PC-9 (cell line): ENCODE data around the gene PLA2G3. TPM values are rescaled to one million over a fixed set of nuclear protein-coding genes. Genes with fewer than 3 reads are reported as not detected.
A peak's percentile ranks its signal among the peaks of the same experiment; 100 is the strongest.

Experiments
- BruUV-seq: library from RNA; stranded (reverse); fragments of 400-500 nt; replicated peaks from 2 replicates; lab custom pipeline; 2021; lab: Mats Ljungman, UMichigan
- CTCF ChIA-PET: fragments of 300-600 bp; sonication (Branson Sonifier 250); formaldehyde crosslinking; loops from one replicate; lab custom pipeline; 2022; ENCODE audit warnings: antibody characterized with exemption; lab: Charles Lee
- POLR2A ChIA-PET: fragments of 300-600 bp; sonication (Branson Sonifier 250); formaldehyde crosslinking; loops from one replicate; lab custom pipeline; 2022; ENCODE audit warnings: antibody characterized with exemption; ENCODE audit not compliant: unreplicated experiment; lab: Charles Lee
- DNase-seq, 2 experiments: peaks; one replicate each; pipeline versions ENCODE4 v3.0.0 to v3.0.0-alpha.2; 2015 to 2022; ENCODE audit warnings: mixed read lengths in 1 of 2
- H2AFZ ChIP-seq: fragments of 200-600 bp; sonication (generic); 2 replicates; pipeline ENCODE4 v1.8.1; 2017; ENCODE audit warnings: antibody characterized with exemption
- H3F3A ChIP-seq: fragments of 200-600 bp; sonication (generic); 2 replicates; pipeline ENCODE4 v1.8.1; 2017; ENCODE audit warnings: antibody characterized with exemption, mild to moderate bottlenecking, low read depth; ENCODE audit not compliant: insufficient read depth
- H3K27ac ChIP-seq: fragments of 200-600 bp; sonication (generic); 2 replicates; pipeline ENCODE4 v1.6.1; 2016; ENCODE audit warnings: mixed run types
- H3K27me3 ChIP-seq: fragments of 200-600 bp; sonication (generic); 2 replicates; pipeline ENCODE4 v1.6.1; 2016; ENCODE audit warnings: low read depth, mixed run types; ENCODE audit not compliant: insufficient read depth
- H3K36me3 ChIP-seq: fragments of 200-600 bp; sonication (generic); 2 replicates; pipeline ENCODE4 v1.6.1; 2016; ENCODE audit warnings: low read depth, mixed run types
- H3K4me1 ChIP-seq: fragments of 200-600 bp; sonication (generic); replicated peaks from 2 replicates; pipeline ENCODE4 v1.6.1; 2016; ENCODE audit warnings: mixed run types; ENCODE audit not compliant: insufficient read depth
- H3K4me2 ChIP-seq: fragments of 200-600 bp; sonication (generic); 2 replicates; pipeline ENCODE4 v1.6.1; 2017; ENCODE audit warnings: mixed run types
- H3K4me3 ChIP-seq: fragments of 200-600 bp; sonication (generic); 2 replicates; pipeline ENCODE4 v1.6.1; 2016; ENCODE audit warnings: mixed run types
- H3K79me2 ChIP-seq: fragments of 200-600 bp; sonication (generic); 2 replicates; pipeline ENCODE4 v1.6.1; 2017; ENCODE audit warnings: low read depth, mixed run types
- H3K9me2 ChIP-seq: fragments of 200-600 bp; sonication (generic); 2 replicates; pipeline ENCODE4 v1.8.1; 2017; ENCODE audit warnings: mild to moderate bottlenecking; ENCODE audit not compliant: insufficient read depth
- H3K9me3 ChIP-seq: fragments of 200-600 bp; sonication (generic); 2 replicates; pipeline ENCODE4 v1.8.1; 2016; ENCODE audit warnings: low read depth; ENCODE audit not compliant: insufficient read depth
- H4K20me1 ChIP-seq: fragments of 200-600 bp; sonication (generic); 2 replicates; pipeline ENCODE4 v1.8.1; 2017; ENCODE audit not compliant: insufficient read depth
- EZH2 ChIP-seq: fragments of 200-600 bp; sonication (generic); IDR thresholded peaks from 2 replicates; pipeline ENCODE4 v1.8.0; 2017; ENCODE audit warnings: antibody characterized with exemption, low read depth
- intact Hi-C: fragments of 100-400 bp; cut with micrococcal nuclease; formaldehyde crosslinking; loops from one replicate; pipeline ENCODE4 v1.10.0; 2022; ENCODE audit not compliant: unreplicated experiment
- total RNA-seq: library from RNA; stranded (reverse); gene quantifications from 2 replicates; pipeline ENCODE4 v1.2.3, GENCODE V29; 2021
- TF ChIP-seq, protein P1 (sequence below): fragments of 200-600 bp; sonication (generic); conservative IDR thresholded peaks from 2 replicates; pipeline ENCODE4 v1.6.1; 2017; ENCODE audit warnings: mixed run types, antibody characterized with exemption, mild to moderate bottlenecking, moderate library complexity

PLA2G3 gene
- total RNA-seq, 1 experiment from 2014 or later: not detected

DNA sequence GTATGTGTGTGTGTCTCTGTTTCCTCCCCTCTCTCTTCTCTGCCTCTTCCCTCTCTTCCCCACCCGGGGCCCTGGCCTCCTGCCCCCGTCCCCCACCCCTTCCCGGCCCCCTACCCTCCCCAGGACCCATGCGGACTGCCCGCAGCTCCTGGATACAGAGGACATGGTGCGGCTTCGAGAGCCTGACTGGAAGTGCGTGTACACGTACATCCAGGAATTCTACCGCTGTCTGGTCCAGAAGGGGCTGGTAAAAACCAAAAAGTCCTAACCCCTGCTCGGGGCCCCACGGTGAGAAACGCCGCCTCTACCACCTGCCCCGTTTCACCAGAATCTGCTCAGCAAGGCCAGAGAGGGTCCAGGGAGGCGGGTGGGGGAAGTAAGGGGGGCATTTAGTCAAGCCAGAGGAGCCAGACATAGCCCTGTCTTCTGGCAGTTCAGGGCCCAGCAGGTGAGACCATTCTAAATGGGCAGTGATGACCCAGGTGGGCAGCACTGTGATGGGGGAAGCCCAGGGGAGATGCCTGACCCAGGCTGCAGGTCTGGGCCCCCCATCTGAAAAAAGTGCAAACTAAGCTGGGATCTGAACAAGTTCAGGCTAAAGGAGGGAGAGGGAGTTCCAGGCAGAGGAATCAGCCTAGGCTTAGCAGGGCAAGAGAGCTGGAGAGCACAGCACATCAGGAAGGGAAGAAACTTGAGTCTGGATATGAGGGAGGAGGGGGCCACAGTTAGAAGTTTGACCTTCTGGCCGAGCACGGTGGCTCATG lies 39.4 kb downstream of the PLA2G3 start:
- no peaks in the 10 kb centered on the region for H3K9me2 ChIP-seq
- H3K36me3 ChIP-seq: no peaks in the 10 kb centered on the region
- H3K9me3 ChIP-seq: no peaks in the 10 kb centered on the region
- no peak overlapping the region for H2AFZ ChIP-seq
- no peak overlapping the region for H3K27ac ChIP-seq
- H3F3A ChIP-seq: peaks cover 31% of the 10 kb centered on the region
- no peaks in the 10 kb centered on the region for H3K79me2 ChIP-seq
- intact Hi-C loops: loop anchor here (10.0 kb wide), 1 partner anchor 114 kb away; the partner anchor contains the start of gene LIMK2
- H3K4me3 ChIP-seq: no peak overlapping the region
- no peaks in the 10 kb centered on the region for H4K20me1 ChIP-seq
- DNase-seq: peak in 1 of 2 experiments; percentile 2
- BruUV-seq: no TSS peak
- peaks cover 15% of the 10 kb centered on the region for H3K4me1 ChIP-seq
- H3K27me3 ChIP-seq: no peaks in the 10 kb centered on the region
- TF ChIP-seq, protein P1, sequence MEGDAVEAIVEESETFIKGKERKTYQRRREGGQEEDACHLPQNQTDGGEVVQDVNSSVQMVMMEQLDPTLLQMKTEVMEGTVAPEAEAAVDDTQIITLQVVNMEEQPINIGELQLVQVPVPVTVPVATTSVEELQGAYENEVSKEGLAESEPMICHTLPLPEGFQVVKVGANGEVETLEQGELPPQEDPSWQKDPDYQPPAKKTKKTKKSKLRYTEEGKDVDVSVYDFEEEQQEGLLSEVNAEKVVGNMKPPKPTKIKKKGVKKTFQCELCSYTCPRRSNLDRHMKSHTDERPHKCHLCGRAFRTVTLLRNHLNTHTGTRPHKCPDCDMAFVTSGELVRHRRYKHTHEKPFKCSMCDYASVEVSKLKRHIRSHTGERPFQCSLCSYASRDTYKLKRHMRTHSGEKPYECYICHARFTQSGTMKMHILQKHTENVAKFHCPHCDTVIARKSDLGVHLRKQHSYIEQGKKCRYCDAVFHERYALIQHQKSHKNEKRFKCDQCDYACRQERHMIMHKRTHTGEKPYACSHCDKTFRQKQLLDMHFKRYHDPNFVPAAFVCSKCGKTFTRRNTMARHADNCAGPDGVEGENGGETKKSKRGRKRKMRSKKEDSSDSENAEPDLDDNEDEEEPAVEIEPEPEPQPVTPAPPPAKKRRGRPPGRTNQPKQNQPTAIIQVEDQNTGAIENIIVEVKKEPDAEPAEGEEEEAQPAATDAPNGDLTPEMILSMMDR: no peak
- no peak for TF ChIP-seq EZH2
- POLR2A ChIA-PET: no interaction called here
- CTCF ChIA-PET: interaction anchor here (0.6 kb wide), 2 partner anchors 113 to 560 kb away, joined by 4 to 5 read pairs; no protein-coding TSS in a partner anchor
- no peak overlapping the region for H3K4me2 ChIP-seq

DNA sequence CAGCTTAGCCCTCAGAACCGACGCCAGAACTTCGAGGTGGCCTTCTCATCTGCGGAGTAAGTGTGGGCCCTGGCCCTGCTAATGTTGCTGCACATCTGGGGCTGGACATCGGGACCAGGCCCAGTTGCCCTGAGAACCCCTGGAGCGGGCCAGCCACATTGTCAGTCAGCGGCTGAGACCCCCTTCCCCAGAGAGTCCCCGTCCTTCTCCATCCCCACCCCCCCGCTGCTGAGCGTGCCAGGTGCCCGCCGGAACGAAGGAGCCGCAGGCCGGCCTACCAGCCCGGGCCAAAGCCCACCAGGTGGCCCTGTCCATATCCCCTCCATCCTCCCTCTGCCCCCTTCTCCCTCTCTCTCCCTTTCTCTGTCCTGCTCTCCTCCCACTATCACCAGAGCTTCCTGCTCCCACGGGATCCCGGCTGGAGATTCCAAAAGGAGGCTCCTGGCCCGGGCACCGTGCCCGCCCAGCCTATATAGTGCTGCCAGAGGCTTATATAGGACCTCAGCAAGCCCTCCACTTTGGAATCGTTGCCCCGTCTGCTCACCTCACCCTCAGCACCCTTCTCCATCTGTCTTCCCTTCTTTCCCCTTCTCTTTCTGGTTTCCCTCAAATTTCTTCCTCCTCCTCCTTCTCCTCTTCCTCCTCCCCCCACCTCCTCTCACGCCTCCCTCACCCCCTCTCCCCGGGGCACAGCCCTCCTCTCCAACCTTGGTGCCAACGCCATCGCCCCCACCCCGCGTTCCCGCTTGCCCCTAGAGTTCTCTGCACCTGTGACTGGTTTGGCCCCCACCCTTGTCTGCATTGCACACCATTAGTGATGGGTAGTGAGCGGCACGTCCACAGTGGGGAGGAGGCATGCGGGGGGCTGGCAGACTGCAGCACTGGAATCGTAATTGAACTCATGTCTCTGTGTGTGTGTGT lies 40.2 kb downstream of the PLA2G3 start:
- no peak overlapping the region for H3K27ac ChIP-seq
- no peak for TF ChIP-seq EZH2
- TF ChIP-seq, protein P1: no peak
- intact Hi-C loops: loop anchor here (10.0 kb wide), 1 partner anchor 115 kb away; the partner anchor contains the start of gene LIMK2
- DNase-seq: peak in 1 of 2 experiments; percentile 5
- H3K4me3 ChIP-seq: no peak overlapping the region
- CTCF ChIA-PET: no interaction called here
- BruUV-seq: no TSS peak
- H4K20me1 ChIP-seq: no peaks in the 10 kb centered on the region
- H2AFZ ChIP-seq: no peak overlapping the region
- no peaks in the 10 kb centered on the region for H3K36me3 ChIP-seq
- peaks cover 15% of the 10 kb centered on the region for H3K4me1 ChIP-seq
- H3K4me2 ChIP-seq: no peak overlapping the region
- H3F3A ChIP-seq: peaks cover 23% of the 10 kb centered on the region
- POLR2A ChIA-PET: no interaction called here
- H3K27me3 ChIP-seq: no peaks in the 10 kb centered on the region
- H3K9me2 ChIP-seq: no peaks in the 10 kb centered on the region
- no peaks in the 10 kb centered on the region for H3K79me2 ChIP-seq
- no peaks in the 10 kb centered on the region for H3K9me3 ChIP-seq

DNA sequence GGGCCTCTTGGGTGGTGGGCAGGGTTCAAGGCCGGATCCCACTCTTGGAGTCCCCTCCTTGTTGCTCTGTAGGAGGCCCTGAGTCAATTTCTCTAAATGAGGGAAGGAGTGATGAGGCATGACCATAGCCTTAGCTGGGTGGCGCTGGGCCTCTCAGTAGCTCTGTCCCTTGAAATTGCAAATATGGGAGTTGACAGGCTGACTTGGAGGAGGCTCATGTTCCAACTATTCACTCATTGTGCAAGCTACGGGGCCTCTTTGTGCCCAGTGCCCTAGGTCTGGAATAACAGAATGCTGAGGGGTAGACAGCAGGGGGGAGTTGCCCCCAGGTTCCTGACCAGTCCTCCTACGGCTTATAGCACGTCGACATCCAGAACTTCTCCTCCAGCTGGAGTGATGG lies 40.9 kb downstream of the PLA2G3 start:
- no peak for TF ChIP-seq EZH2
- TF ChIP-seq, protein P1: no peak
- H3K79me2 ChIP-seq: no peaks in the 10 kb centered on the region
- H3F3A ChIP-seq: peaks cover 23% of the 10 kb centered on the region
- H3K4me3 ChIP-seq: no peak overlapping the region
- BruUV-seq: no TSS peak
- no peaks in the 10 kb centered on the region for H3K27me3 ChIP-seq
- no peak overlapping the region for H2AFZ ChIP-seq
- H3K4me1 ChIP-seq: peaks cover 15% of the 10 kb centered on the region
- intact Hi-C loops: no loop called here
- no peaks in the 10 kb centered on the region for H3K9me2 ChIP-seq
- ChIA-PET CTCF (no interaction called here), POLR2A (no interaction called here)
- H4K20me1 ChIP-seq: no peaks in the 10 kb centered on the region
- DNase-seq: peak in 1 of 2 experiments; percentile 22
- no peaks in the 10 kb centered on the region for H3K9me3 ChIP-seq
- H3K36me3 ChIP-seq: no peaks in the 10 kb centered on the region
- H3K4me2 ChIP-seq: no peak overlapping the region
- H3K27ac ChIP-seq: no peak overlapping the region
